ENCODE results near the gene NR3C2. TPM values are rescaled to one million over a fixed set of nuclear protein-coding genes. Genes with fewer than 3 reads are reported as not detected.

The NR3C2 gene
- polyA plus RNA-seq, 1 donor from 2014 or later = 0.06 TPM

DNA sequence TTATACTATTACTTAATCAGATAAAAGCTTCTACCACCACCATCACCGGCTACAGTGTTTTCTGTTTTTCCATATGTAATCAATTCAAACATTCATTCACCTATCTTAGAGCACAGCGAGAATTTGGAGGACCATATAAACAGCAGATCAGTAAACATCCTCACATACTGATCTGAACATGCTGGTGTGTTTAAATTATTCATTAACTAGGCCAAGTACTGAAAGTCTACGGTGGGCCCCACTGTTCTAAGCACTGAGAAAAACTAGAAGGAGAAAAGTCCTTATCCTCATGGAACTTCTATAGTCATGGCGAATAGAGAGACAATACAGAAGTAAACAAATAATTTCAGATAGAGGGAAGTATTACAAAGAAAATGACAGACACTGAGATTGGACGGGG, 176.6 kb downstream of the NR3C2 start:
- H3K9me3 ChIP-seq (ENCODE audit: low read length) = no peaks in the 10 kb centered on the region
- no peaks in the 10 kb centered on the region for H3K79me2 ChIP-seq (replicated peaks; ENCODE audit: insufficient read depth, low read length)
- no peak overlapping the region for H2AFZ ChIP-seq (ENCODE audit: low read depth, low read length)
- H3K36me3 ChIP-seq (ENCODE audit: insufficient read depth, low read length) = no peaks in the 10 kb centered on the region
- H3K4me3 ChIP-seq (ENCODE audit: low read length) = no peak overlapping the region
- no peaks in the 10 kb centered on the region for H3K9me2 ChIP-seq (ENCODE audit: insufficient read depth, low read length)
- no peak overlapping the region for H3K4me2 ChIP-seq (ENCODE audit: low read length)
- H4K20me1 ChIP-seq (ENCODE audit: insufficient read depth) = no peaks in the 10 kb centered on the region
- H3K27me3 ChIP-seq (ENCODE audit: insufficient read depth, low read depth, low read length) = no peaks in the 10 kb centered on the region
- no peak overlapping the region for H3K9ac ChIP-seq (ENCODE audit: low read length)
- no peaks in the 10 kb centered on the region for H3F3A ChIP-seq (ENCODE audit: insufficient read depth, low read length, poor library complexity, severe bottlenecking)
- TF ChIP-seq RAD21 (conservative IDR thresholded peaks at IDR 0.05) (no peak), CTCF (IDR thresholded peaks at IDR 0.05; ENCODE audit: poor library complexity, severe bottlenecking) (no peak), POLR2AphosphoS5 (IDR thresholded peaks at IDR 0.05) (no peak), TAF1 (IDR thresholded peaks at IDR 0.05; ENCODE audit: low read depth) (no peak), REST (IDR thresholded peaks at IDR 0.05; ENCODE audit: borderline replicate concordance) (no peak), SMC3 (conservative IDR thresholded peaks at IDR 0.05; ENCODE audit: poor library complexity) (no peak), EP300 (conservative IDR thresholded peaks at IDR 0.05; ENCODE audit: poor library complexity, severe bottlenecking) (no peak), MXI1 (conservative IDR thresholded peaks at IDR 0.05; ENCODE audit: poor library complexity, severe bottlenecking) (no peak), EZH2 (IDR thresholded peaks at IDR 0.05; ENCODE audit: borderline replicate concordance, insufficient read depth, low read length, poor library complexity, severe bottlenecking) (no peak)
- no peak overlapping the region for H3K27ac ChIP-seq (ENCODE audit: low read length)

GRCh38 chr4:148263802-148264201, 178.4 kb downstream of the NR3C2 start:
- Histone ChIP-seq H2AFZ (ENCODE audit: low read depth, low read length) (no peak overlapping the region), H3K9ac (ENCODE audit: low read length) (no peak overlapping the region)

More at GRCh38 chr4:148263802-148264201, 178.4 kb downstream of the NR3C2 start:
- Histone ChIP-seq H3K4me3 (ENCODE audit: low read length) (no peak overlapping the region), H3K27ac (ENCODE audit: low read length) (no peak overlapping the region), H3K36me3 (ENCODE audit: insufficient read depth, low read length) (no peaks in the 10 kb centered on the region), H3K9me2 (ENCODE audit: insufficient read depth, low read length) (no peaks in the 10 kb centered on the region), H3F3A (ENCODE audit: insufficient read depth, low read length, poor library complexity, severe bottlenecking) (no peaks in the 10 kb centered on the region), H3K9me3 (ENCODE audit: low read length) (no peaks in the 10 kb centered on the region), H3K4me2 (ENCODE audit: low read length) (no peak overlapping the region), H3K27me3 (ENCODE audit: insufficient read depth, low read depth, low read length) (no peaks in the 10 kb centered on the region), H3K79me2 (replicated peaks; ENCODE audit: insufficient read depth, low read length) (no peaks in the 10 kb centered on the region), H4K20me1 (ENCODE audit: insufficient read depth) (no peaks in the 10 kb centered on the region)
- TF ChIP-seq TAF1 (IDR thresholded peaks at IDR 0.05; ENCODE audit: low read depth) (no peak), REST (IDR thresholded peaks at IDR 0.05; ENCODE audit: borderline replicate concordance) (no peak), RAD21 (conservative IDR thresholded peaks at IDR 0.05) (no peak), EZH2 (IDR thresholded peaks at IDR 0.05; ENCODE audit: borderline replicate concordance, insufficient read depth, low read length, poor library complexity, severe bottlenecking) (no peak), POLR2AphosphoS5 (IDR thresholded peaks at IDR 0.05) (no peak), MXI1 (conservative IDR thresholded peaks at IDR 0.05; ENCODE audit: poor library complexity, severe bottlenecking) (no peak), SMC3 (conservative IDR thresholded peaks at IDR 0.05; ENCODE audit: poor library complexity) (no peak), EP300 (conservative IDR thresholded peaks at IDR 0.05; ENCODE audit: poor library complexity, severe bottlenecking) (no peak), CTCF (IDR thresholded peaks at IDR 0.05; ENCODE audit: poor library complexity, severe bottlenecking) (no peak)

All from neural cell (in vitro differentiated cells).